Duodenal mucosa (tissue), 2 donors: ENCODE measurements around the gene POMGNT1.
A peak's percentile ranks its signal among the peaks of the same experiment; 100 is the strongest.

Source experiments
- H3K27ac ChIP-seq: one replicate; pipeline ENCODE4 v1.7.0; 2013; ENCODE audit warnings: low read depth, low read length
- H3K27me3 ChIP-seq, 2 donors: one replicate each; pipeline ENCODE4 v1.7.0; 2013; ENCODE audit warnings: low read length in 2 of 2, control low read depth in 1 of 2; ENCODE audit not compliant: insufficient read depth in 2 of 2, control insufficient read depth in 1 of 2
- H3K36me3 ChIP-seq, 2 donors: one replicate each; pipeline ENCODE4 v1.7.0; 2013; ENCODE audit warnings: low read length in 2 of 2, control low read depth in 1 of 2; ENCODE audit not compliant: insufficient read depth in 2 of 2, control insufficient read depth in 1 of 2
- H3K4me1 ChIP-seq, 2 donors: one replicate each; pipeline ENCODE4 v1.7.0; 2013; ENCODE audit warnings: low read length in 2 of 2, control low read depth in 1 of 2; ENCODE audit not compliant: insufficient read depth in 2 of 2, control insufficient read depth in 1 of 2
- H3K4me3 ChIP-seq, 2 donors: one replicate each; pipeline ENCODE4 v1.7.0; 2013; ENCODE audit warnings: low read length in 2 of 2, low read depth in 1 of 2
- H3K9ac ChIP-seq, 2 donors: one replicate each; pipeline ENCODE4 v1.7.0; 2013; ENCODE audit warnings: low read length in 2 of 2, low read depth in 1 of 2
- H3K9me3 ChIP-seq, 2 donors: one replicate each; pipeline ENCODE4 v1.7.0; 2013; ENCODE audit warnings: low read length in 2 of 2, control low read depth in 1 of 2; ENCODE audit not compliant: control insufficient read depth in 1 of 2

The POMGNT1 gene

GRCh38 chr1:46194641-46195193 lies 3.5 kb downstream of the POMGNT1 start:
- Histone ChIP-seq H3K4me3 (no peak overlapping the region), H3K9me3 (no peaks in the 10 kb centered on the region), H3K27ac (no peak overlapping the region), H3K27me3 (no peaks in the 10 kb centered on the region), H3K4me1 (peaks cover 22 to 23% of the 10 kb centered on the region in 2 donors), H3K9ac (no peak overlapping the region), H3K36me3 (peaks cover 22 to 58% of the 10 kb centered on the region in 2 donors)

DNA sequence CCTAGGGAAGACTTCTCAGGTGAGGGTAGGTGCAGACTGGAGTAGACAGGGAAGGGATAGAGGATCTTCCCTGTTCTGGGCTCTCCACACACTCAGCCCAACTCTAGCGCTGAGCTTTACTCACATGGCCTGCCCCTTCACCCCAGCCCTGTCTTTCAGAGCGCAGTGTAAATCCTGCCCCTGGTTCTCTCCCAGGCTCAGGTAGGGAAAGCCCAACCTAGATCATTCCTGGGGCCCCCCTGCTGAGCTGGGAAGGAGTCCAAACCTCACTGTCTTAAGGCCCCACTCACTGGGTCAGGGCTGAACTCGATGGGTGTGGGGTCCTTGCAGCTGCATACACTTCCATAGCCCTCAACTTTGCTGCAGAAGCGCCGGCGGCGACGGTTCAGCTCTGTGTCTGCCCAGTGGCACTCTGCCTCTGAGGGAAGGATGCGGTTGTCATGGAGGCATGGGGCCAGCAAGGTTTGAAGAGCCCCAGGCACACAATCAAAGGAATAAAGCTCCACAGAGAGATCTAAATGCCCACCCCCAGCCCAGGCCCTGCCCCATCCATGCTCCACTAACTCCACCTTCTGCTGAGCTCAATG lies 4.2 kb downstream of the POMGNT1 start:
- Histone ChIP-seq H3K36me3 (peaks cover 26 to 63% of the 10 kb centered on the region in 2 donors), H3K4me1 (peaks cover 22 to 23% of the 10 kb centered on the region in 2 donors), H3K27me3 (no peaks in the 10 kb centered on the region), H3K9ac (no peak overlapping the region), H3K9me3 (no peaks in the 10 kb centered on the region), H3K4me3 (no peak overlapping the region), H3K27ac (no peak overlapping the region)

GRCh38 chr1:46193285-46193684 lies 4.9 kb downstream of the POMGNT1 start:
- no peak overlapping the region for H3K9ac ChIP-seq
- H3K27ac ChIP-seq = no peak overlapping the region
- no peaks in the 10 kb centered on the region for H3K9me3 ChIP-seq
- H3K4me1 ChIP-seq = peaks cover 23 to 25% of the 10 kb centered on the region in 2 donors
- H3K4me3 ChIP-seq = no peak overlapping the region
- H3K36me3 ChIP-seq = peaks cover 26 to 63% of the 10 kb centered on the region in 2 donors
- no peaks in the 10 kb centered on the region for H3K27me3 ChIP-seq

GRCh38 chr1:46192171-46192570 lies 6.1 kb downstream of the POMGNT1 start:
- Histone ChIP-seq H3K9ac (no peak overlapping the region), H3K4me3 (no peak overlapping the region), H3K4me1 (peaks cover 26 to 29% of the 10 kb centered on the region in 2 donors), H3K27me3 (no peaks in the 10 kb centered on the region), H3K27ac (no peak overlapping the region), H3K36me3 (peaks cover 26 to 70% of the 10 kb centered on the region in 2 donors), H3K9me3 (no peaks in the 10 kb centered on the region)

- no peak overlapping the region for H3K9ac ChIP-seq
- no peak overlapping the region for H3K4me3 ChIP-seq
- peaks cover 24% of the 10 kb centered on the region in 2 donors for H3K4me1 ChIP-seq
- no peaks in the 10 kb centered on the region for H3K9me3 ChIP-seq
- H3K36me3 ChIP-seq = peaks cover 26 to 67% of the 10 kb centered on the region in 2 donors
- no peaks in the 10 kb centered on the region for H3K27me3 ChIP-seq
- H3K27ac ChIP-seq = no peak overlapping the region
These were observed 7.1 kb downstream of the POMGNT1 start for GRCh38 chr1:46191033-46191701.

DNA sequence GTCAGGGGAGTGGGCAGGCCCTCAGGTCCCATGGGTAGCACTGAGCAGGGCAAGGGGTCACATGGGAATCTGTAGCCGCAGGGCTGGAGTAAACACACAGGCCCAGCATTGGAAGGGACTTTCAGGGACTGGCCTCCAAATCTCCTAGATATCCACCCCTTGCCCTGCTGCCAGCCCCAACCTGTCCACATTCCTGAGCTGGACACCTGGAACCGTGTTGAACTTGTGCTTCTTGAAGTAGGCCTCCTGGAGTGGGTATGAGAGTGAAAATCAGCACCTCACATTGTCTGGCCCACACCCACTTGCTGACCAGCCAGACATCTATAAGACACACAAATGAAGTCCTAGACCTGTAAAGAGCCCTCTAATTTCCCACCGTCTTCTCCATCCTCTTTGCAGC lies 7.7 kb downstream of the POMGNT1 start:
- H3K4me3 ChIP-seq = no peak overlapping the region
- H3K36me3 ChIP-seq = peaks cover 30 to 61% of the 10 kb centered on the region in 2 donors
- H3K4me1 ChIP-seq = peaks cover 26 to 29% of the 10 kb centered on the region in 2 donors
- H3K27me3 ChIP-seq = no peaks in the 10 kb centered on the region
- no peak overlapping the region for H3K27ac ChIP-seq
- no peak overlapping the region for H3K9ac ChIP-seq
- H3K9me3 ChIP-seq = no peaks in the 10 kb centered on the region

DNA sequence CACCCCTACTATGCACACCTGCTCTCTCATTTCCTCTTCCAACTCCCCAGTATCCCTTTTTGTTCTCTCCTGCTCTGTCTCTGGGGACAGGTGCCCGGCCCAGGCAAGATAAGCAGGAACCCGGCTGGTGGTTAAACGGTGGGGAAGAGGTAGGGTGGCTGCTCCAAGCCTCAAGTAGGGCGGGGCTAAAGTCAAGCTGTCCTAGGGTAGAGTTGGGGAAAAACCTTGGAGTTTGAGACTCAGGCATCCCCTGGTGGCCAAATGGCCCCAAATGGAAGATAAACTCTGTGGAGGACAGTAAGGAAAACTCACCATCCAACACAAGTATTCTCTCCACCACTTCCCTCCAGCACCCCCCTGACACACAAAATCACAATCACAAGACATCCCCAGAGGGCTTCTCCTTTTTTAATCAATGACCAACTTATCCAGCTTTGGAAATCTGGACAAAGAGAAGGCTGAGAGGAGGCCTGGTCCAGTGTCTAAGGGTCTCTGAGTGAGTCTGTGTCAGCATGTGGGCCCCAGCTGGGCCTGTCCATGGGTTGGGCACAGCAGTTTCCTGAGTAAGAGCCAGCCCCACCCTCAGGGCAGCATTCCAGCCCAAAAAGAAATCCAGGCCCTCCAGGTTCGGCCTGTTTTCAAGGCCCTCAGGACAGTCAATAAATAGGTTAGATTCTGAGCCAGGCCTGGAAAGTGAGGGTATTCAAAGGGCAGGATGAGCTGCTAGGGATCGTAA lies 9.8 kb downstream of the POMGNT1 start:
- peaks cover 25 to 42% of the 10 kb centered on the region in 2 donors for H3K36me3 ChIP-seq
- no peaks in the 10 kb centered on the region for H3K27me3 ChIP-seq
- no peak overlapping the region for H3K9ac ChIP-seq
- H3K27ac ChIP-seq = no peak overlapping the region
- peaks cover 44 to 50% of the 10 kb centered on the region in 2 donors for H3K4me1 ChIP-seq
- H3K4me3 ChIP-seq = no peak overlapping the region
- no peaks in the 10 kb centered on the region for H3K9me3 ChIP-seq

- H3K36me3 ChIP-seq = peaks cover 16 to 31% of the 10 kb centered on the region in 2 donors
- peak overlapping the region; percentile 69 for H3K27ac ChIP-seq
- peak overlapping the region; percentile 43 to 46 for H3K9ac ChIP-seq
- H3K4me3 ChIP-seq = no peak overlapping the region
- peaks cover 54 to 59% of the 10 kb centered on the region in 2 donors for H3K4me1 ChIP-seq
- H3K9me3 ChIP-seq = no peaks in the 10 kb centered on the region
- no peaks in the 10 kb centered on the region for H3K27me3 ChIP-seq
These were observed 10.9 kb downstream of the POMGNT1 start for GRCh38 chr1:46187106-46187869.

DNA sequence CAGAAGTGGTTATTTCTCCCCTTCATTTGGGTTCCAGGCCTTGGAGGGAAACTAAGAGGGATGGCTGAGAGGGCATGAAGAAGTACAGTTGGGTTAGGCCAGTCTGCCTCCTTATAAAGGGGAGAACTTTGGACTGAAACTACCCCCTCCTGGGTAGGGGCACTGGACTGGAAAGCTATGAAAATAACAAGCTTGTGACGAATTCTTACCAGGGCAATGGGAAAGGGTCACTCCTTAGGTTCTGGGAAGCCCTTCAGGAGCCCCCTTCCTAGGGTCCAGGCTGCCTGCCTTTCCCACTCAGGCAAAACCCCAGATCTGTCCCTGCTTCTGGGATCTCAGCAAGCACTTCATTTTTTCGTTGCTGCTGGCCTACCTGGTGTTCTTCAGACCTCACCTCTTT lies 12.2 kb downstream of the POMGNT1 start:
- Histone ChIP-seq H3K9ac (no peak overlapping the region), H3K9me3 (no peaks in the 10 kb centered on the region), H3K4me3 (no peak overlapping the region), H3K27ac (peak overlapping the region; percentile 15), H3K27me3 (no peaks in the 10 kb centered on the region), H3K36me3 (peaks cover 9 to 22% of the 10 kb centered on the region in 2 donors), H3K4me1 (peaks cover 62 to 68% of the 10 kb centered on the region in 2 donors)
